ENCODE measurements around the gene PRADC1. TPM values are rescaled to one million over a fixed set of nuclear protein-coding genes. Genes with fewer than 3 reads are reported as not detected.

PRADC1 gene
- total RNA-seq, 1 donor from 2014 or later, result 10.2 TPM

DNA sequence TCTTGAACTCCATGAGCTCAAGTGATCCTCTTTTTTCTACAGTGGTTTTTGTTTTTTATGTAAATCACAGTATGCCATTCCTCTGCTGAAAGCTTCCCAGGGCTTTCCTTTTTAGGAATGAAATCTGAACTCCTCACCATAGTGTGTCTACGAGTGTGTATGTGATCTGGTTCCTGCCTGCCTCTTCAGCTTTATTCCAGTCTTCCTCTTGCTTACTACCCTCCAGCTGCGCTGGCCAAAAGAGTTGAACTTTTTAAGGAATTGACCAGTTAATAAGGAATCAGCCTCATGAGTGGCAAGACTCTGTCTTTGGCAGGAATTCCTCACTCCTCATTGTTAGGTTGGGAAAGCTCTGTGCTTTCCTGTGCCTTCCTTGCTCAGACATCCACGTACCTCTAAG is 5.1 kb upstream of the PRADC1 start:
- intact Hi-C loops (cut with micrococcal nuclease), result loop anchor here (10.0 kb wide), 2 partner anchors 1157 to 1597 kb away; partner anchors contain the start of gene HK2

DNA sequence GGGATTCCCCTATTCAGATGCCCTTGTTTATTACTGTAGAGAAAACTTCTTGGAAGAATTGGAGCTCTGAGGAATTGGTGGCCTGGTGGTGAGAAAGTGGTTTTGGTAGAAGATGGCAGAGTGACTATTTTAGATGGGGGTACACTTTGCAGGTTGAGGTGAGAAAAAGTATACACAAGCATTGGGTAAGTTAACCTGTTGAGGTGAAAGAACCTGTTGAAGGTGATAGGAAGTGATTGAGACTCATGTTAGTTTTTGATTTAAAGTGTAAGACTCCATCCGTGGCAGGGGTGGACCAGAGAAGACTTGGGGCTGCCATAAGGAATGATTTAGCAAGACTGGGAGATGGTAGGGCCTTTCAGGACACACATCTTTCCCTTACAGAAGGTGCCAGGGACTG is 4.1 kb upstream of the PRADC1 start:
- intact Hi-C loops (cut with micrococcal nuclease), result loop anchor here (10.0 kb wide), 2 partner anchors 1158 to 1598 kb away; partner anchors contain the start of gene HK2

- intact Hi-C loops (cut with micrococcal nuclease), result loop anchor here (2.0 to 10.0 kb wide), 4 partner anchors 411 to 1723 kb away; partner anchors contain the start of genes HK2 and POLE4
These were observed 2.4 kb upstream of the PRADC1 start for GRCh38 chr2:73235315-73236028.

DNA sequence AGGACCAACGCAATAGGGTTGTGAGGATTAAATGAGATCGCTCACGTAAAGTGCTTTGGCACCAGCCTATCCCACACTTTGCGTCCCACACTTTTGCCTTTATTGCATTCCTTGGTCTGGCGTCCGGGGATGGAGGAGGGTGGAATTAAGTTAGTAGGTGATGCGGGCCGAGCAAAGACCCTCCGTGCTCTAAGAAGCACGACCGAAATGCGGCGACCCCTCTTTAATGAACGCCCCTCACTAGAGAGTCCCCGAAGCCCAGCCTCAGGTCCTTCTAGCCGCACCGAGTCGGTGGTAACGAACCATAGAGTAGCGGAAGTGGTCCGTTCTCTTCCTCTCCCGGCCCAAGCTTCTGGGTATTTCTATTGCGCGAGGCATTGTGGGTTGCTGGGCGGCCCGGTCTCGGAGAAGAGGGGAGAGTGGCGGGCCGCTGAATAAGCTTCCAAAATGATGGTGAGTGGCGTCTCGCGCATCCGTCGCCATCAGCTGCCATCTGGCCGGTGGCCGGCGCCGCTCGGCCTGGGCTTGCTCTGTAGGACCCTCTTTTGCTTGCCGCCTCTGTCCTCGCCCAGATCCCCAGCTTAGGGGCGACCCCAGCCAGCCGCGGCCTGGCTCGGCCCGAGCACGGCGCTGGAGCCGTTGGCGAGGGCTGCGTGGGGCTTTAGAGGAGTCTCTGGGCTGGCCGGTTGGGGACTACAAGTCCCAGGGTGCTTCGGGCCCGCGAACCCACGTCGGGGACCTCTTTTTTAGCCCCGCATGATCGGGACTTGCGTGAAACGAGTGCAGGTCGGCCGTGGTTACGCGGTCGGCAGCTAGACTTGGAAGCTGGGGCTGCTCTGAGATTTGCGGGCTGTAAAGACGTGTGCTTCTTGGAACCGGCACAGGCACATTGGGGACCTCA is 1.1 kb upstream of the PRADC1 start, which contains the start of gene CCT7:
TSS of gene CCT7 (plus strand) at position 377 of the 901 bp plus-strand sequence. CDS start at position 448, 71 bp downstream.
- intact Hi-C loops (cut with micrococcal nuclease), result loop anchor here (1.0 to 10.0 kb wide), 23 partner anchors 20 to 1725 kb away; partner anchors contain the start of genes ALMS1, AUP1, C2orf81 and DGUOK

DNA sequence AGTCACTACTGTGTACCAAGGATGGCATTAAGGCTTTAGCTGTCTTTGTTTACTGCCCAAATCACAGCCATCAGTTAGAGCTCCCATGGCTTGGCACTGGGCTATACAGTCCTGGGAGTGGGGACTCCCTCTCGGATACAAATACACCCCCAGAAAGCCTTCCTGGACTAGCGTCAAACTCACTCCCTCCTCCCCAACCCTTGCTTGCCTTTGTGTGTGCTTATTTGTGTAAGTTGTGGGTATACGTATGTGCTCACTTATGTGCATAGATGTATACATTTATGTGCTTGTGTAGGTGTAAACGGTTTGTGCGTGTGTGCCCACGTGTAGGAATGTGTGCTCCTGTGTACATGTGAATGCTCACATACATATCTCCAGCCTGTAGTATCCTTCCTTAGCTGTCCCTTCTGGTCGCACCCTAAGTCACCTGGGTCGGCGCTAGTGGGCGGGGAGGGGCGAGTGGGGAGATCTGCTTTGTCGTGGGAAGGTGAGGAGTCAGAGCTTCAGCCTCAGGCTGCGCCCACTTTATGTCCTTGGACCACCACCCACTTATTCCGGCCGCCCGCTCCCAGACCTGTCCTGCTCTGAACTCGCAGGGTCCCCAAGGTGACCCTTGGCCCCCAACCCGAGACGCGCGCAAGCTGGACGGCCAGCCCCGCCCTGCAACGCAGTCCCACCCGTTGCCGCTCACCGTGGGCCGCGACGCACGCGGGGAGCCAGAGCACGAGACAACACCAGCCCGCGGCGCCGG is 461 bp downstream of the PRADC1 start:
- intact Hi-C loops (cut with micrococcal nuclease), result loop anchor here (1.0 to 10.0 kb wide), 13 partner anchors 18 to 1602 kb away; partner anchors contain the start of genes C2orf81, DGUOK, DOK1 and EGR4

GRCh38 chr2:73228631-73229030 is 4.4 kb downstream of the PRADC1 start:
- intact Hi-C loops (cut with micrococcal nuclease), result no loop called here

DNA sequence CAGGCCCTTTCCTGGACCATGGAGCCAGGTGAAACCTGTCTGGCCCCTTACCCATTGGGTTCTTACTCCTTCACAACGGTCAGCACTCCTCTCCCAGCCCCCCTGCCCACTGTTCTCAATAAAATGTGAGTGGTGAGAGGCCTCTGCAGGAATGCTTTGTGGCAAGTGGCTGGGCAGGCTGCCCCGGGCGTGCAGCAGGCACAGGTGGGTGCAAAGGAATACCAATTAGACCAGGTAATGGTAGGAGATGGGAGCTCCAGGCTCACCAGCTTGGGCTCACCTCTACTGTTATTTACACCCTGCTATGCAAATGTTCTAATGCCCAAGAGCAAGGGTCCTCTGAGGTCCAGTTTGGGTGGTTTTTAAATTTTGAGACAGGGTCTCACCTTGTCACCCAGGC is 6.0 kb downstream of the PRADC1 start:
- intact Hi-C loops (cut with micrococcal nuclease), result no loop called here

- intact Hi-C loops (cut with micrococcal nuclease), result no loop called here
These were observed 7.3 kb downstream of the PRADC1 start for GRCh38 chr2:73225513-73226360.

DNA sequence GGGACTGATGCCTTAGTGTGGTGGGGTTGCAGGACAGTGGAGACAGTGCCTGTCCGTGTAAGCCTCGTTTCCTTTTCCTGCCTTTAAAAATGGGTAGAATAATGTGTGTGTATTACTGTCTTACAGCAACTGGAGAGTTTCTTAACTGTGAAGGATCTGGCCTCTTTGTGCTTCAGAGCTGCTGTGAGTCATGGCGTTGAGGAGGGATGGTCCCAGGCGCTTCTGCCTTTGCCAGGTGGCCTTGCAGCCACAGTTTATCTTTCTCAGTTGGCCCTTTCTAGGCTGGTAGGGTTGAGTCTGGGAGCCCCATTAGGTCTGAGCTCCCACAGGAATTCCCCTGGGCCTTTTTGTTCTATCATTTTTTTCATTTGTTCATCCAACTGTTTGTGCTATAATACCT is 9.2 kb downstream of the PRADC1 start:
- intact Hi-C loops (cut with micrococcal nuclease), result no loop called here

GRCh38 chr2:73218298-73218697 is 14.7 kb downstream of the PRADC1 start:
- intact Hi-C loops (cut with micrococcal nuclease), result no loop called here

GRCh38 chr2:73217826-73218225 is 15.2 kb downstream of the PRADC1 start:
- intact Hi-C loops (cut with micrococcal nuclease), result no loop called here

DNA sequence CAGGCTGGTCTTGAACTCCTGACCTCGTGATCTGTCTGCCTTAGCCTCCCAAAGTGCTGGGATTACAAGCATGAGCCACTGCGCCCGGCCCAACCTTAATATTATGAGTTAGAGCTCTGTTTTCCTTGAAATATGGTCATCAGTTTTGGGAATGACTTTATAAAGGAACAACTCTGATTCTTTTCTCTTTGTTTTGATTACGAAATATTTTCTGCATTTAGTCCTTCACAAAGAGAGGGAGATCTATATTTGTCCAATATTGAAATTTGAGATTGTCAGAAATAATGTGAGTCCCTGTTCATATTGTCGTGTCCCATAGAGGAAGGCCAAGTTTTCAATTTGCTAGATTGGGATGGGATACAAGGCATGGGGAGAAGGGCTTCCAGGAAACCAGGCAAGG is 15.9 kb downstream of the PRADC1 start:
- intact Hi-C loops (cut with micrococcal nuclease), result no loop called here

GRCh38 chr2:73215254-73215653 is 17.8 kb downstream of the PRADC1 start:
- intact Hi-C loops (cut with micrococcal nuclease), result no loop called here

DNA sequence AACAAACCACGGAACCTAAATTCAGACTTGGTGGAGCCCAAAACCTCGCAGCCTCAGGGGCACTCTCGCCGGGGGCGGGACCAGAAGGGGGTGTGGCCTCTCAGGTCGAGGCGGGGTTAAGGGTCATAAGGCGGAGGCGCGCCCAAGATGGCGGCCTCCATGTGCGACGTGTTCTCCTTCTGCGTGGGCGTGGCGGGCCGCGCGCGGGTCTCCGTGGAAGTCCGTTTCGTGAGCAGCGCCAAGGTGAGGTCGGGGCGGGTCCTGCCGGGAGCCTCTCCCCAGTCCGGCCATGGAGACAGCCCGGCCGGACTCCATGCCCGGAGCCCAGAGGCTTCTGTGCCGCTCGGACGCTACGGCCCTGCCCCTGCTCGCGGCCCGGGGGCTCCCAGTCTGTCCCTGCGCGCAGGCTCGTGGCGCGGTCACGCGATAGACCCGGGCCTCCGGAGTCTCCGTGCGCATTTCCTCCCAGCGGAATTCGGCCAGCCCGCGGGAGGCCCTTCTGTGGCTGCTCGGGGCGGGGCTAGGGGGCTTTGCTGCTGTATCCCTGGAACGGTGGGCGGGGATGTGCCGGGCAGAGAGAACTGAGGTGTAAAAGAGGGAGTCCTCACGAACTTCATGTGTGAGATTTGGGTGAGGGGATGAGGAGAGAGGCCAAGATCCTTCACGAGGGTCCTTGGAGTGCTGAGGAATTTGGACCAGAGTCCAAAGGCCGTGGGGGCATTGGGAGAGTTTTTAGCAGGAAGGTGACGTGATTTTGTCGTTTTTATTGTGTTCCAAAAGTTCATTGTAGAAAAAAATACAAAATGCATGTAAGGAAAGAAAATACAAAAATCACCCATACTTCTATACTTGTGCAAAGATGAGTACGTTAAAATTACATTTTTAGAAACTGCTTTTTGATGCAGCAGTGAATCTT is 18.7 kb downstream of the PRADC1 start, which contains the start of gene SMYD5:
TSS of gene SMYD5 (plus strand) at position 126 of the 916 bp plus-strand sequence. CDS start at position 148, 22 bp downstream.
- intact Hi-C loops (cut with micrococcal nuclease), result loop anchor here (1.0 to 5.0 kb wide), 8 partner anchors 19 to 523 kb away; partner anchors contain the start of genes ALMS1, EGR4, FBXO41 and PRADC1

DNA sequence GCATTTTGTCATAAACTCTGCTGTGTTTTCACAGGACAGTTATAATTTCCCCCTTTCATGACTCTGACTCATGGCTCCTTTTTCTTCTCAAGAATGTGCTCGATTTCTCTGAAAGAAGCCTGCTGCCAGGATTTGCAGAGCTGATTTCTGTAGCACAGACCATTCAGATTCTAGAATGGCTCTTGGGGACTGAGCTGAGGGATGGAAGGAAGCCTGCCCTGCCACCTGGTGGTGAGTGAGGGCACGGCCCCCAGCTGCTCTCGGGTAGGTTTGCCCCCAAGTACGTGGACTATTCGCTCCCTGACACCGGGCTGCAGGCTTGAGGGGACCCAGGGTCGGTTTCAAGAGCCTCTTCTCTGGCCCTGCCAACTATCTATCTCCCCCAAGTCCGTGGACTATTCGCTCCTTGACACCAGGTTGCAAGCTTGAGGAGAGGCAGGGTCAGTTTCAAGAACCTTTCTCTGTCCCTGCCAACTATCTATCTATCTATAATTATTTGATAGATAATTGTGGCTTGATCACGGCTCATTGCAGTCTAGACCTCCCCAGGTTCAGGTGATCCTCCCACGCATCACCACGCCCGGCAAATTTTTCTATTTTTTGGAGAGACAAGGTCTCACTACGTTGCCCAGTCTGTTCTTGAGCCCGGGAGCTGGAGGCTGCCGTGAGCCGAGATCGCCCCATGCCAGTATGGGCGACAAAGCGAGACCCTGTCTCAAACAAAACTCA is 20.4 kb downstream of the PRADC1 start:
- intact Hi-C loops (cut with micrococcal nuclease), result loop anchor here (1.0 to 5.0 kb wide), 9 partner anchors 35 to 525 kb away; partner anchors contain the start of genes EXOC6B, SPR and TPRKB

GRCh38 chr2:73212098-73212447 is 21.0 kb downstream of the PRADC1 start:
- intact Hi-C loops (cut with micrococcal nuclease), result loop anchor here (1.0 to 5.0 kb wide), 9 partner anchors 35 to 525 kb away; partner anchors contain the start of genes EXOC6B, SPR and TPRKB

- intact Hi-C loops (cut with micrococcal nuclease), result loop anchor here (5.0 kb wide), 1 partner anchor 527 kb away; the partner anchor contains the start of gene TPRKB
These were observed 22.3 kb downstream of the PRADC1 start for GRCh38 chr2:73210696-73211095.

GRCh38 chr2:73210019-73210418 is 23.0 kb downstream of the PRADC1 start:
- intact Hi-C loops (cut with micrococcal nuclease), result loop anchor here (5.0 kb wide), 1 partner anchor 527 kb away; the partner anchor contains the start of gene TPRKB
